Vagina (tissue), 2 donors: Measurements from ENCODE around the gene OR5W2.

Experiments used
- POLR2AphosphoS5 ChIP-seq, 2 donors: sonication (generic); formaldehyde crosslinking; IDR thresholded peaks; one replicate each; pipeline ENCODE4 v1.9.0; 2017; ENCODE audit warnings: antibody characterized with exemption in 2 of 2, mild to moderate bottlenecking in 2 of 2, low read depth in 1 of 2; ENCODE audit not compliant: insufficient read depth in 1 of 2
- TF ChIP-seq, protein P1 (sequence below), 3 experiments: fragments of 450-650 bp in 2 of 3; fragments of 200-600 bp in 1 of 3; sonication (generic) in 1 of 3; IDR thresholded peaks; one replicate each; pipeline ENCODE4 v1.5.1; 2017 to 2019; ENCODE audit warnings: antibody characterized with exemption in 3 of 3, mild to moderate bottlenecking in 2 of 3, moderate library complexity in 2 of 3

DNA sequence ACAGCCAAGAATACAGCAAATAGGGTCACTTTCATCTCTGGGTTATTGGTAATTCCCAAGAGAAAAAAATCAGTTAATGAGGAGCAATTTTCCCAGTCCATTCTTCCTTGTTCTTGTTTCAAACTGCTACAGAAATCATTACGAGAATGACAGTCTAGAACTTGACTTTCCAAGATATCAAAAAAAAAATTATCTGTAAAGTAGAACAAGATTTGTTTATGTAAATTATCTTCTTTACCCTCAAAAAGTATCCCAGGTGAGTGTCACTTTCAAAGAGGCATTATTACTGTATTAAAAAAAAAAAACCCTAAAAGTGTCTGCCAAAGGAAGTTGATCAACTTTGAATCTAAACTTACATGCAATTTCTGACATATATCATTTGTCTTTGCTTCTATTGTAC, at the start of gene OR5W2:
- TF ChIP-seq, protein P1, sequence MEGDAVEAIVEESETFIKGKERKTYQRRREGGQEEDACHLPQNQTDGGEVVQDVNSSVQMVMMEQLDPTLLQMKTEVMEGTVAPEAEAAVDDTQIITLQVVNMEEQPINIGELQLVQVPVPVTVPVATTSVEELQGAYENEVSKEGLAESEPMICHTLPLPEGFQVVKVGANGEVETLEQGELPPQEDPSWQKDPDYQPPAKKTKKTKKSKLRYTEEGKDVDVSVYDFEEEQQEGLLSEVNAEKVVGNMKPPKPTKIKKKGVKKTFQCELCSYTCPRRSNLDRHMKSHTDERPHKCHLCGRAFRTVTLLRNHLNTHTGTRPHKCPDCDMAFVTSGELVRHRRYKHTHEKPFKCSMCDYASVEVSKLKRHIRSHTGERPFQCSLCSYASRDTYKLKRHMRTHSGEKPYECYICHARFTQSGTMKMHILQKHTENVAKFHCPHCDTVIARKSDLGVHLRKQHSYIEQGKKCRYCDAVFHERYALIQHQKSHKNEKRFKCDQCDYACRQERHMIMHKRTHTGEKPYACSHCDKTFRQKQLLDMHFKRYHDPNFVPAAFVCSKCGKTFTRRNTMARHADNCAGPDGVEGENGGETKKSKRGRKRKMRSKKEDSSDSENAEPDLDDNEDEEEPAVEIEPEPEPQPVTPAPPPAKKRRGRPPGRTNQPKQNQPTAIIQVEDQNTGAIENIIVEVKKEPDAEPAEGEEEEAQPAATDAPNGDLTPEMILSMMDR (IDR thresholded peaks at IDR 0.05) = no peak
- no peak for TF ChIP-seq POLR2AphosphoS5 (IDR thresholded peaks at IDR 0.05; ENCODE audit: insufficient read depth in 1 of 2, low read depth in 1 of 2)
